Subcutaneous abdominal adipose tissue (tissue), 5 donors: Measurements from ENCODE around the gene UNC79.
"Not testable (repeated sequence)": the region's sequence is repeated elsewhere in the genome, so short reads cannot be mapped to it uniquely, and the experiment has no call there.

ENCODE experiments used
- H3K27ac ChIP-seq: one replicate; pipeline ENCODE4 v1.7.0; 2013; ENCODE audit warnings: low read depth, mild to moderate bottlenecking, inconsistent platforms, low read length, moderate library complexity
- H3K27me3 ChIP-seq, 5 donors: one replicate each; pipeline ENCODE4 v1.7.0; 2013; ENCODE audit warnings: low read length in 5 of 5, inconsistent platforms in 1 of 5; ENCODE audit not compliant: control insufficient read depth in 5 of 5, insufficient read depth in 4 of 5
- H3K36me3 ChIP-seq, 5 donors: one replicate each; pipeline ENCODE4 v1.7.0; 2013; ENCODE audit warnings: low read length in 5 of 5; ENCODE audit not compliant: control insufficient read depth in 5 of 5, insufficient read depth in 5 of 5
- H3K4me1 ChIP-seq, 5 donors: one replicate each; pipeline ENCODE4 v1.7.0; 2013; ENCODE audit warnings: low read length in 5 of 5, mild to moderate bottlenecking in 3 of 5, moderate library complexity in 1 of 5; ENCODE audit not compliant: control insufficient read depth in 5 of 5, insufficient read depth in 5 of 5
- H3K4me3 ChIP-seq, 5 donors: one replicate each; pipeline ENCODE4 v1.7.0; 2013; ENCODE audit warnings: low read length in 5 of 5, low read depth in 1 of 5
- H3K9ac ChIP-seq, 5 donors: one replicate each; pipeline ENCODE4 v1.7.0; 2013; ENCODE audit warnings: low read length in 5 of 5, mild to moderate bottlenecking in 4 of 5, moderate library complexity in 3 of 5
- H3K9me3 ChIP-seq, 5 donors: one replicate each; pipeline ENCODE4 v1.7.0; 2013; ENCODE audit warnings: low read length in 5 of 5; ENCODE audit not compliant: control insufficient read depth in 5 of 5
- donor health status: healthy.
- donor health status: healthy.
- donor health status: healthy.
- donor health status: healthy.
- donor health status: healthy.

The UNC79 gene

GRCh38 chr14:93430315-93431035 lies at the start of gene UNC79:
Gene UNC79 (plus strand): TSS chr14:93430939. CDS start chr14:93431030, 91 bp downstream.
- Histone ChIP-seq H3K27me3 (peaks cover 12 to 17% (median 15%) of the 10 kb centered on the region in 5 donors), H3K9me3 (peaks cover 0 to 20% (median 12%) of the 10 kb centered on the region in 5 donors), H3K4me1 (peaks cover 0 to 10% (median 0%) of the 10 kb centered on the region in 5 donors), H3K27ac (no peak within 1 kb of the TSS), H3K9ac (no peak within 1 kb of the TSS), H3K36me3 (no peaks in the 10 kb centered on the region), H3K4me3 (peak within 1 kb of the TSS in 2 of 5 donors; percentile 26 to 54)

GRCh38 chr14:93381644-93382043 lies 49.1 kb upstream of the UNC79 start:
- Histone ChIP-seq H3K27ac (no peak overlapping the region), H3K36me3 (no peaks in the 10 kb centered on the region), H3K9ac (no peak overlapping the region), H3K4me3 (no peak overlapping the region), H3K9me3 (no peaks in the 10 kb centered on the region), H3K4me1 (no peaks in the 10 kb centered on the region), H3K27me3 (no peaks in the 10 kb centered on the region)

GRCh38 chr14:93384256-93384655 lies 46.5 kb upstream of the UNC79 start:
- not testable (repeated sequence) for H3K9ac ChIP-seq, H3K36me3 ChIP-seq, H3K9me3 ChIP-seq, H3K27me3 ChIP-seq, H3K27ac ChIP-seq, H3K4me3 ChIP-seq, H3K4me1 ChIP-seq

- H3K4me3 ChIP-seq, result no peak overlapping the region
- no peak overlapping the region for H3K9ac ChIP-seq
- peaks cover 0 to 7% (median 4%) of the 10 kb centered on the region in 5 donors for H3K9me3 ChIP-seq
- H3K4me1 ChIP-seq, result no peaks in the 10 kb centered on the region
- no peaks in the 10 kb centered on the region for H3K27me3 ChIP-seq
- H3K36me3 ChIP-seq, result no peaks in the 10 kb centered on the region
- H3K27ac ChIP-seq, result no peak overlapping the region
Measured at GRCh38 chr14:93395231-93395630, 35.5 kb upstream of the UNC79 start.

GRCh38 chr14:93396456-93396855 lies 34.3 kb upstream of the UNC79 start:
- H3K9ac ChIP-seq, result no peak overlapping the region
- H3K27ac ChIP-seq, result no peak overlapping the region
- H3K4me1 ChIP-seq, result no peaks in the 10 kb centered on the region
- peaks cover 0 to 4% (median 0%) of the 10 kb centered on the region in 5 donors for H3K27me3 ChIP-seq
- peaks cover 0 to 7% (median 4%) of the 10 kb centered on the region in 5 donors for H3K9me3 ChIP-seq
- no peak overlapping the region for H3K4me3 ChIP-seq
- no peaks in the 10 kb centered on the region for H3K36me3 ChIP-seq

- Histone ChIP-seq H3K9me3 (peaks cover 0 to 7% (median 4%) of the 10 kb centered on the region in 5 donors), H3K9ac (no peak overlapping the region), H3K4me3 (no peak overlapping the region), H3K4me1 (no peaks in the 10 kb centered on the region), H3K27ac (no peak overlapping the region), H3K36me3 (no peaks in the 10 kb centered on the region), H3K27me3 (peaks cover 0 to 4% (median 0%) of the 10 kb centered on the region in 5 donors)
Measured at GRCh38 chr14:93398491-93398890, 32.2 kb upstream of the UNC79 start.

GRCh38 chr14:93402951-93403350 lies 27.8 kb upstream of the UNC79 start:
- Histone ChIP-seq H3K4me3 (no peak overlapping the region), H3K4me1 (no peaks in the 10 kb centered on the region), H3K9me3 (no peaks in the 10 kb centered on the region), H3K27me3 (peaks cover 0 to 4% (median 0%) of the 10 kb centered on the region in 5 donors), H3K9ac (no peak overlapping the region), H3K36me3 (no peaks in the 10 kb centered on the region), H3K27ac (no peak overlapping the region)

GRCh38 chr14:93410021-93410420 lies 20.7 kb upstream of the UNC79 start:
- Histone ChIP-seq H3K27me3 (no peaks in the 10 kb centered on the region), H3K4me3 (no peak overlapping the region), H3K4me1 (no peaks in the 10 kb centered on the region), H3K9me3 (peaks cover 0 to 6% (median 0%) of the 10 kb centered on the region in 5 donors), H3K9ac (no peak overlapping the region), H3K27ac (no peak overlapping the region), H3K36me3 (no peaks in the 10 kb centered on the region)

GRCh38 chr14:93410893-93411292 lies 19.8 kb upstream of the UNC79 start:
- Histone ChIP-seq H3K36me3 (no peaks in the 10 kb centered on the region), H3K27ac (no peak overlapping the region), H3K9ac (no peak overlapping the region), H3K9me3 (peaks cover 0 to 6% (median 0%) of the 10 kb centered on the region in 5 donors), H3K4me1 (no peaks in the 10 kb centered on the region), H3K27me3 (no peaks in the 10 kb centered on the region), H3K4me3 (no peak overlapping the region)

- H3K4me3 ChIP-seq, H3K27me3 ChIP-seq, H3K36me3 ChIP-seq, H3K4me1 ChIP-seq, H3K27ac ChIP-seq, H3K9ac ChIP-seq: not testable (repeated sequence)
- H3K9me3 ChIP-seq, result peaks cover 0 to 22% (median 17%) of the 10 kb centered on the region in 5 donors
Measured at GRCh38 chr14:93425136-93425535, 5.6 kb upstream of the UNC79 start.
